Anterior cingulate cortex (tissue), 58 donors: ENCODE measurements around the gene DXO.
A peak's percentile ranks its signal among the peaks of the same experiment; 100 is the strongest.
"Not testable (repeated sequence)": the region's sequence is repeated elsewhere in the genome, so short reads cannot be mapped to it uniquely, and the experiment has no call there.

Experiments used
- DNase-seq, 58 donors: peaks; one replicate each; lab custom pipeline; 2025; lab: John Stamatoyannopoulos, UW

DXO gene

GRCh38 chr6:31980195-31980876, 8.4 kb upstream of the DXO start:
- DNase-seq = not testable (repeated sequence)

GRCh38 chr6:31979238-31979898, 7.4 kb upstream of the DXO start:
- DNase-seq = no peak

- no peak for DNase-seq
Observed at GRCh38 chr6:31978831-31979230, 6.9 kb upstream of the DXO start.

- DNase-seq = no peak
Observed at GRCh38 chr6:31977816-31978431, 6.0 kb upstream of the DXO start.

DNA sequence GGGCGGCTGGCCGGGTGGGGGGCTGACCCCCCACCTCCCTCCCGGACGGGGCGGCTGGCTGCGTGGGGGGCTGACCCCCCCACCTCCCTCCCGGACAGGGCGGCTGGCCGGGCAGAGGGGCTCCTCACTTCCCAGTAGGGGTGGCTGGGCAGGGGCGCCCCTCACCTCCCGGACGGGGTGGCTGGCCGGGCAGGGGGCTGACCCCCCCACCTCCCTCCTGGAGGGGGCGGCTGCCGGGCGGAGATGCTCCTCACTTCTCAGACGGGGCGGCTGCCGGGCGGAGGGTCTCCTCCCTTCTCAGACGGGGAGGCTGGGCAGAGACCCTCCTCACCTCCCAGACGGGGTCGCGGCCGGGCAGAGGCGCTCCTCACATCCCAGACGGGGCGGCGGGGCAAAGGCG, 4.1 kb upstream of the DXO start:
- not testable (repeated sequence) for DNase-seq

DNA sequence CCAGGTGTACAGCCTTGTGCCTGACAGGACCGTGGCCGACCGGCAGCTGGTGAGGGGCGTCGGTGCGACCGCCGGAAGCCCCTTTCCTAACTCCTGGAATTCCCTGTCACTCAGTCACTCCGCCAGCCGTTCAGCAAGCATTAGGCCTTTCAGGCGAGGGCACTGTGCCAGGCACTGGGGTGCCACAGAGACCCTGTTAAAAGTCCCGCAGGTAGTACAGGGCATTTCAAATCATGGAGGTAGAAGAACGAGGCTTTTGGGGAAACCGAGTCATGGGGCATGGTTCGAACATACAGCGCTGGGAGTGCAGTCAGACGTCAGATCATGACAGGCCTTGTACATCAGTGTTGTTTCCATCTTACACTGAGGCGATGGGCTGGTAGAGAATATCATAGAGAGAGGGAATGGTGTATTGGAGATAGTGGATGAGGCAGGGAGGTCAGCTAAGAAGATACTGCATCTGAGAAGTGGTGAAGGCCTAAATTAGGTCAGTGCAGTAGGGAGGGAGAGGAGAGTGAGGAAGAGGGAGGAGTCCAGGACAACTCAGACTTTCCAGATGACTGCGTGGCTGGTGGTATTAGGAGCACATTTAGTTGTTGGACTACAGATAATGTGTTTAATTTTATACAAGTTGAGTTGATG, 892 bp upstream of the DXO start:
- DNase-seq = no peak

DNA sequence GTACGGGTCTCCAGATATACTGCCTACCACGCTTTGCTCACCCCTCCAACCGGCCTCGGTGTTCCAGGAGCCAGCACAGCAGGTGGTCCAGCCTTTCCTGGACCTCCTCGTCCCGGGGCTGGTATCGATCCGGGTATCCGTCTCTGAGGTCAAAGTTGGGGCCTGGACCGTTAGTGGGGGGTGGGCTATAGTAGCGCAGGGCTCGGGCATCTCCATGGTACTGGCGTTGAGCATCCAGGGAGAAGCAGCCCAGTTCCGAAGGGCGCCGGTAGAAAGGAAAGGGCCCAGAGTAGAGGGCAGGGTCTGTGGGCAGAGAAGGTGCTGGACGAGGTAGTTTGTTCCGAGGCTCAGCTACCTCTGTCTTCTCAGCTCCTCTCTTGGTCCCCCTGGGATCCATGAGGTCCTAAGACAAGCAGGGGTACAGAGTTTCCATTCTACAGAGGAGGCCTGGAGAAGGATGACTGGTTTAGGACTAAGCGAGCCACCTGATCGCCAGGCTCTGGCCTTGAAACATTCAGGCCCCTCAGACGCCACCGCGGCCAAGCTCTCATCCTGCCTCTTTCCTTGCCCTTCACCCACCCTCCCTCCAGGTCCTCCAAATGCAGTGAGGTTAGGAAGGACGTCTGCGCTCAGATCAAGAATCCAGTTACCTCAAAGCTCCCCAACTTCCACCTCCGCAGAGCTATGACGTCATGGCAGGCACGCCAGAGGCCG, 502 bp downstream of the DXO start:
- DNase-seq = peak in 5 of 58 donors; percentile 15 to 48 (median 31)

DNA sequence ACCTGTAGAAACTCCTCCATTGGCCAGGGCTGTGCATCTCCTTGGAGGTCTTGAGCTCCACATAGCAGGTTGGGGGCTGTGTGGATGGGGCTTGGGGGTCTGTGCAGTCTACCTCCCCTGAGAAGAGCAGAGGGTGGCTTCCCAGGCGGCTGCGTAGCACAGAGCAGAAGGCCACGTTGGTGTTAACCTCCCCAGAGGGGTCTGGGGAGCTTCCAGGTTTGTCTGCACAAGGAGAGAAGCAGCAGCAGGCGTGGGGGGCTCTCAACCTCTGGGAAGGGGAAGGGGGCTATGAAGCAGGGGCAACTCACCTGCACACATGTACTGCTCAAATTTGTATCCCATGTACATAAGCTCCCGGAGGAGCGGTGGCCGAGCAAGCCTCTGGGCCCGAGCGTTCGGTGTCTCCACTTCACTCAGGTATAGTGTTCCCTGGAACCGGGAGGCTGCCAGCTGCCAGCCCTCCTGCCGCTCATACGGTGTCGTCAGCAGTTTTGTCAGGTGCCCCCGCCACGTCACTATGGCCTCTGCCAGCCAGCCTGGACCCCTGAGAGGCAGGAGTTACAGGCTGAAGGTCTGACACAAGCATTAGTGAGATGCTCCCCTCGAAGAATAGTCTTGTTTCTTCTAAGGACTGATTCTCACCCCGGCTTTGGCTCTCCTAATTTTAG, 1.2 kb downstream of the DXO start:
- DNase-seq = peak in 1 of 58 donors; percentile 17

GRCh38 chr6:31969712-31970603, 2.0 kb downstream of the DXO start:
- no peak for DNase-seq

- DNase-seq = no peak
Observed at GRCh38 chr6:31968791-31969711, 2.9 kb downstream of the DXO start.

DNA sequence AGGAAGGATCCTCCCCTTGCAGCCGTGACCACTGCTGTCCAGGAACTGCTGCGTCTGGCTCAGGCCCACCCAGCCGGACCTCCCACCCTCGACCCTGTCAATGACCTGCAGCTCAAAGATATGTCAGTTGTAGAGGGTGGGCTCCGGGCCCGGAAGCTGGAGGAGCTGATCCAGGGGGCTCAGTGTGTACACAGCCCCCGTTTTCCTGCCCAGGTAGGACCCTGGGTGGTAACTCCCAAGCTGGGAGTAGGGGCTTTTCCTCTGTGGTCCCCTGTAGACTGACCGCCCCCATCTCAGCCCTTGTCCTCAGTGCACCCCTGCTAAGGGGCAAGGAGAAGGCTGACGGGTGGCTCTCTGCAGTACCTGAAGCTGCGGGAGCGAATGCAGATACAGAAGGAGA, 3.6 kb downstream of the DXO start:
- no peak for DNase-seq

GRCh38 chr6:31967926-31968320, 4.0 kb downstream of the DXO start:
- no peak for DNase-seq

DNA sequence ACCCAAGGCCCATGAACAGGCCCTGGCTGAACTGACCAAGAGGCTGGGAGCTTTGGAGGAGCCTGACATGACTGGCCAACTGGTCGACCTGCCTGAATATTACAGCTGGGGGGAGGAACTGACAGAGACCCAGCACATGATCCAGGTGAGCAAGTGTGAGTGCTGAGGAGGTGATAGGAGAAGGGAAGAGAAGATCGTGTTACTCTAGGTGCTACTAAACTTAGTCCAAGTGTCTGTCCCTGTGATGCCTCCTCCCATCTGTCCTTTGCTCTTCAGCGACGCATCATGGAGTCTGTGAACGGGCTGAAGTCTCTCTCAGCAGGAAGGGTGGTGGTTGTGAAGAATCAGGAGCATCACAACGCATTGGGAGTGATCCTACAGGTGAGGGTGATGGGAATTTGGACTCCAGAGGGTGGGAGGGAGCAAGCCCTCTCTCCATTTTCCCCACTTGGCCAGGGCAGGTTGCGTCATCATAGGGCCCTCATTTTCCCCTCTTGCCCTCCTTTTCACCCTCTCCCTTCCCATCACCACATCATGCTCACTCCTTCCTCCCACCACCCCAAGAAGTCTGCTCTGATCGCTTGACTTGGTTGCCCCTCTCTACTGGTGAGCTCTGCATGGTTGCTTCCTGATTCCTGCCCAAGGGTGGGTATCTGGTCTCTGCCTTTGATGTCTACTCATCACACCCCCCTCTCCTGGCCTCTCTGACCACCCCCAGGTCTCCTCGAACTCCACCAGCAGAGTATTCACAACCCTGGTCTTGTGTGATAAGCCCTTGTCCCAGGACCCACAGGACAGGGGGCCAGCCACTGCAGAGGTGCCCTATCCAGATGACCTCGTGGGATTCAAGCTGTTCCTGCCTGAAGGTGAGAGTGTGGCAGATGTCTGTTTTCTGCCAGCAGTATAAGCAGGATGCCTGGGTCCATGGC, 4.7 kb downstream of the DXO start:
- no peak for DNase-seq

DNA sequence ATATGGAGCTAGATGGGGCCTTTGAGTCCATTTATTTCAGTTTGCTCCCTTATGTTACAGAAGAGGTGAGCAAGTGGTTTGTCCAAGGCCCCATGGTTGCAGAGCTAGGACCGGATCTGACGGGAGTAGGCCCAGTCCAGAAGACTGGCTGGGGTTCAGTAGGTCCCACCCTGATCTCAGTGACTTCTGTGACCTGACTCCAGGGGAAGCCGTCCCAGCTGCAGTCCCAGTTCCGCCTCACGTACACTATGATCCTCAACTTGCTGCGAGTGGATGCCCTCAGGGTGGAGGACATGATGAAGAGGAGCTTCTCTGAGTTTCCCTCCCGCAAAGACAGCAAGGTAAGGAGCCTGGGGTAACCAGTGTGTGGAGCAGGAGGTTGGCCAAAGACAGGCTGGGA, 5.4 kb downstream of the DXO start:
- no peak for DNase-seq

DNA sequence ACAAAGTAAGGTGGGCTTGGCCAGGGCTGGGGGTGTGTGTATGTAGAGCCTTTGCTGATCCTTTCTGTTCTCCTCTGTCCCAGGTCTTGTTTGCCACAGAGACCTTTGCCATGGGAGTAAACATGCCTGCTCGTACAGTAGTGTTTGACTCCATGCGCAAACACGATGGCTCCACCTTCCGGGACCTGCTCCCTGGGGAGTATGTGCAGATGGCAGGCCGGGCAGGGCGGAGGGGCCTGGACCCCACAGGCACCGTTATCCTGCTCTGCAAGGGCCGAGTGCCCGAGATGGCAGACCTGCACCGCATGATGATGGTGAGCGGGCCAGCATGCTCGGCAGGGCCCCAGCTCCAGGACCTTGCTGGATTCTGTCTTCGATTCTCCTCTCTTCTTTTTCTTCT, 6.2 kb downstream of the DXO start:
- DNase-seq = no peak

DNA sequence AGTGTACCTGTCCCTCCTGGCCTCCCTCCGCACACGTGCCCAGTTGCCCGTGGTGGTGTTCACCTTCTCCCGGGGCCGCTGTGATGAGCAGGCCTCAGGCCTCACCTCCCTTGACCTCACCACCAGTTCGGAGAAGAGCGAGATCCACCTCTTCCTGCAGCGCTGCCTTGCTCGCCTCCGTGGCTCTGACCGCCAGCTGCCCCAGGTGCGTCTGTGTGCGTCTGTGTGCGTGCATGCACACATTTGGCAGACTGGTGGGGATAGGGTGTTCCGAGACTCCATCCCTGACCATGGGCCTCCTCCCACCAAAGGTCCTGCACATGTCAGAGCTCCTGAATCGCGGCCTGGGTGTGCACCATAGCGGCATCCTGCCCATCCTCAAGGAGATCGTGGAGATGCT, 8.0 kb downstream of the DXO start:
- DNase-seq = no peak

- no peak for DNase-seq
Observed at GRCh38 chr6:31961616-31962015, 10.3 kb downstream of the DXO start.
